GM12878 (cell line): Measurements from ENCODE around the gene PLEKHA7. TPM values are rescaled to one million over a fixed set of nuclear protein-coding genes. Genes with fewer than 3 reads are reported as not detected.

Experiments used
- ATAC-seq: fragments of 200-7000 bp; cut with Tn5 transposase; 3 replicates; pipeline ENCODE4 v1.9.1; 2020; ENCODE audit warnings: mild to moderate bottlenecking, moderate library complexity
- BruUV-seq: library from RNA; stranded (reverse); fragments of 400-500 nt; replicated peaks from 2 replicates; lab custom pipeline; 2021; lab: Mats Ljungman, UMichigan
- CTCF ChIA-PET: fragments of 300-600 bp; sonication (Branson Sonifier 250); formaldehyde crosslinking; extraction: SDS; loops from one replicate; lab custom pipeline; 2021; ENCODE audit warnings: inconsistent platforms; lab: Yijun Ruan, JAX
- POLR2A ChIA-PET: fragments of 350-600 bp; formaldehyde crosslinking; extraction: SDS; loops from one replicate; lab custom pipeline; 2021; ENCODE audit warnings: inconsistent platforms; lab: Charles Lee
- RAD21 ChIA-PET: fragments of 300-600 bp; sonication (Branson Sonifier 250); formaldehyde crosslinking; loops from one replicate; lab custom pipeline; 2023; ENCODE audit warnings: antibody characterized with exemption; ENCODE audit not compliant: unreplicated experiment; lab: Charles Lee
- SMC1A ChIA-PET: fragments of 300-600 bp; sonication (Branson Sonifier 250); formaldehyde crosslinking; loops from one replicate; lab custom pipeline; 2023; ENCODE audit not compliant: unreplicated experiment, uncharacterized antibody; lab: Charles Lee
- DNase-seq: peaks from one replicate; pipeline ENCODE4 v3.0.0-alpha.2; 2011; ENCODE audit warnings: low read depth, low spot score
- FAIRE-seq: peaks from 3 replicates; lab custom pipeline; 2011; peaks lifted over from hg19 to GRCh38; lab: Jason Lieb, UNC
- H2AFZ ChIP-seq: 2 replicates; pipeline ENCODE4 v1.6.0; 2011; ENCODE audit warnings: low read depth, low read length, control low read depth; ENCODE audit not compliant: control insufficient read depth
- H3K27ac ChIP-seq: 2 replicates; pipeline ENCODE4 v1.5.1; 2011; ENCODE audit warnings: control low read depth; ENCODE audit not compliant: control insufficient read depth, insufficient read depth
- H3K27me3 ChIP-seq, 2 experiments: replicated peaks in 1 of 2; 2 replicates each; pipeline versions ENCODE4 v1.6.0 to v1.6.1; 2011; ENCODE audit warnings: low read length in 1 of 2; ENCODE audit not compliant: control insufficient read depth in 2 of 2, insufficient read depth in 2 of 2
- H3K36me3 ChIP-seq, 2 experiments: 2 replicates each; pipeline ENCODE4 v1.5.1; 2011; ENCODE audit warnings: low read length in 1 of 2; ENCODE audit not compliant: control insufficient read depth in 2 of 2, insufficient read depth in 2 of 2
- H3K4me1 ChIP-seq: 2 replicates; pipeline ENCODE4 v1.6.1; 2011; ENCODE audit warnings: mild to moderate bottlenecking, low read length, moderate library complexity, mixed read lengths; ENCODE audit not compliant: control insufficient read depth, insufficient read depth
- H3K4me2 ChIP-seq: 2 replicates; pipeline ENCODE4 v1.6.0; 2011; ENCODE audit warnings: control low read depth; ENCODE audit not compliant: control insufficient read depth, insufficient read depth
- H3K4me3 ChIP-seq: fragments of 200-600 bp; sonication (generic); 2 replicates; pipeline ENCODE4 v1.5.1; 2016
- H3K79me2 ChIP-seq: 2 replicates; pipeline ENCODE4 v1.6.0; 2011; ENCODE audit warnings: low read length; ENCODE audit not compliant: control insufficient read depth, insufficient read depth
- H3K9ac ChIP-seq: 2 replicates; pipeline ENCODE4 v1.8.0; 2011; ENCODE audit warnings: low read length, control low read depth, mixed read lengths; ENCODE audit not compliant: control insufficient read depth, insufficient read depth
- H3K9me3 ChIP-seq: replicated peaks from 3 replicates; pipeline ENCODE4 v1.5.1; 2011; ENCODE audit warnings: mild to moderate bottlenecking, low read length; ENCODE audit not compliant: control insufficient read depth, insufficient read depth
- H4K20me1 ChIP-seq: 2 replicates; pipeline ENCODE4 v1.6.0; 2011; ENCODE audit not compliant: control insufficient read depth, insufficient read depth
- ATF7 ChIP-seq: fragments of 450-650 bp; IDR thresholded peaks from 2 replicates; pipeline ENCODE4 v1.6.1; 2016; ENCODE audit warnings: low read depth, mild to moderate bottlenecking
- CHD2 ChIP-seq: IDR thresholded peaks from 2 replicates; pipeline ENCODE4 v1.6.1; 2011; ENCODE audit warnings: low read depth, low read length, improper control_type of control experiment, borderline replicate concordance
- IKZF2 ChIP-seq, 2 experiments: fragments of 450-650 bp; IDR thresholded peaks; 2 replicates each; pipeline ENCODE4 v1.6.1; 2017; ENCODE audit warnings: mild to moderate bottlenecking in 2 of 2, moderate library complexity in 2 of 2
- NBN ChIP-seq: fragments of 450-650 bp; IDR thresholded peaks from 2 replicates; pipeline ENCODE4 v1.6.1; 2016
- POU2F2 ChIP-seq: IDR thresholded peaks from 3 replicates; pipeline ENCODE4 v1.6.1; 2011; ENCODE audit warnings: low read depth, mild to moderate bottlenecking, low read length, borderline replicate concordance
- SIN3A ChIP-seq: IDR thresholded peaks from 2 replicates; pipeline ENCODE4 v1.6.1; 2012; ENCODE audit warnings: low read depth, low read length, improper control_type of control experiment
- STAT3 ChIP-seq: IDR thresholded peaks from 2 replicates; pipeline ENCODE4 v1.6.1; 2011; ENCODE audit warnings: low read depth, low read length, improper control_type of control experiment
- TCF7 ChIP-seq: IDR thresholded peaks from 2 replicates; pipeline ENCODE4 v1.6.1; 2014; ENCODE audit warnings: antibody characterized with exemption, borderline replicate concordance
- YY1 ChIP-seq: IDR thresholded peaks from 2 replicates; pipeline ENCODE4 v1.6.1; 2011; ENCODE audit warnings: low read depth, mild to moderate bottlenecking, low read length
- ZNF622 ChIP-seq: fragments of 450-650 bp; IDR thresholded peaks from 2 replicates; pipeline ENCODE4 v1.6.1; 2017; ENCODE audit warnings: mild to moderate bottlenecking, inconsistent platforms
- ZZZ3 ChIP-seq: IDR thresholded peaks from 2 replicates; pipeline ENCODE4 v1.6.1; 2011; ENCODE audit warnings: low read depth; ENCODE audit not compliant: control insufficient read depth, insufficient read length
- WGBS: methylation state at CpG from one replicate; pipeline ENCODE4 v1.1.6; 2016; ENCODE audit warnings: low lambda C conversion rate; ENCODE audit not compliant: insufficient replicate concordance, insufficient coverage; ENCODE audit errors: missing lambda C conversion rate; 5-methylcytosine and 5-hydroxymethylcytosine counted together
- in situ Hi-C: fragments of 300-500 bp; cut with MboI; formaldehyde crosslinking; loops from 9 replicates; pipeline ENCODE4 v1.14.3; 2018; ENCODE audit warnings: mixed read lengths
- intact Hi-C: fragments of 100-400 bp; cut with micrococcal nuclease; formaldehyde crosslinking; loops from one replicate; pipeline ENCODE4 v1.14.2; 2022; ENCODE audit not compliant: unreplicated experiment
- polyA plus RNA-seq, 11 experiments: library from polyadenylated mRNA; depleted of rRNA in 4 of 11; unstranded in 6 of 11; stranded (reverse) in 5 of 11; fragments of >200 nt; fragmentation: Nextera tagmentation in 4 of 11; fragmentation: Illumina TruSeq in 1 of 11; extraction: Ambion mirVana in 4 of 11; extraction: Trizol in 1 of 11; gene quantifications; 1 replicate in 1 of 11; 2 replicates in 10 of 11; pipeline versions ENCODE4 v1.2.1 to v1.2.3, GENCODE V29; 2011 to 2016; ENCODE audit warnings: inconsistent platforms in 2 of 11, missing spikeins in 2 of 11, low read depth in 1 of 11
- total RNA-seq, 4 experiments: library from RNA; depleted of rRNA in 3 of 4; stranded (reverse); fragments of >200 nt in 3 of 4; fragmentation: Illumina TruSeq in 1 of 4; extraction: Trizol in 1 of 4; gene quantifications; 2 replicates each; pipeline versions ENCODE4 v1.2.1 to v1.2.3, GENCODE V29; 2013 to 2021
- TF ChIP-seq, protein P1 (sequence below): fragments of 450-650 bp; IDR thresholded peaks from 2 replicates; pipeline ENCODE4 v1.6.1; 2017; ENCODE audit warnings: low read depth, mild to moderate bottlenecking, moderate library complexity
- TF ChIP-seq, protein P2 (sequence below): IDR thresholded peaks from 2 replicates; pipeline ENCODE4 v1.6.1; 2011; ENCODE audit warnings: low read depth, mild to moderate bottlenecking, low read length, moderate library complexity, borderline replicate concordance; ENCODE audit errors: extremely low read depth
- TF ChIP-seq, protein P3 (sequence below): fragments of 450-650 bp; IDR thresholded peaks from 2 replicates; pipeline ENCODE4 v1.6.1; 2017; ENCODE audit warnings: antibody characterized with exemption, mild to moderate bottlenecking, moderate library complexity
- TF ChIP-seq, protein P4 (sequence below): fragments of 450-650 bp; IDR thresholded peaks from 2 replicates; pipeline ENCODE4 v1.6.1; 2018; ENCODE audit warnings: borderline replicate concordance, mild to moderate bottlenecking; ENCODE audit not compliant: partially characterized antibody

Gene PLEKHA7
- total and polyA plus RNA-seq, 10 of the 15 experiments (the other 5 are each of a cell fraction or from before 2014, with no cell fraction given), result 0.45 to 5.3 (median 2.1) TPM

DNA sequence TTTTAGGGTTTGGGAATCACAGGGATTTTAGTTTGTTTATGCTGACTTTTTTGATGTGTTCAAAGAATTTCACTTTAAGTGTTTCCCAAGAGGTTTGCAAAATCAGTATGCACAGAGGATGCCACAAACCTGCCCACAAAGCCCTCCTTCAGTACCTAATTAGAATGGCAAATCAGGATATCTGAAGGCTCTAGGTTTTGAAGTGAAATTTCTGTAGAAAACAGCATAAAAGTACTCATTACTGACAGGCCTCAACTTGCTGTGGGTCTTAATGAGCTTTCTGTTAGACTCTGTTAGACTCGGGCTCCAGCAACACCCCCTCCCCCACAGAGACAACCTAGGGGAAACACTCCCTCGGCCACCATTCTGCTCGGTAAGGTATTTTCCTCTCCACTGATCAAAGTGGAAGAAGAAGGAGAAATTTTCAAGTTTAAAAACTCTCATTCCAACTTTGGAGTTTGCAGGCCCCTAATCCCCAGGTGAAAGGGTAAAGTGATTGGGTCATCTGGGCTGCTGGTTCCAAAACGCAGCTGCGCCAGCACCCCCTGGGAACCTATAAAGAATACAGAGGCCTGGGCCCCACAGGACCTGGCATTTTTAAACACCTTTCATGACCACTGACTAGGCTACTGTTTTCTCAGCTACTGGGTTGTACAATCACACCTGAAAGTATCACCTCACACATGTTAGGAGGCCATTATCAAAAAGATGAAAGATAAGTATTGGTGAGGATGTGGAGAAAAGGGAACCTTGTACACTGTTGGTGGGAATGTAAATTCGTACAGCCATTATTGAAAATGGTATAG lies 67.5 kb downstream of the PLEKHA7 start:
- H4K20me1 ChIP-seq, result no peaks in the 10 kb centered on the region
- ChIA-PET SMC1A (interaction anchor here (0.8 to 5.1 kb wide), 18 partner anchors 9 to 261 kb away, joined by 3 to 41 read pairs (median 4); partner anchors contain the start of gene PIK3C2A), POLR2A (interaction anchor here (0.6 kb wide), 1 partner anchor 431 kb away, joined by 3 read pairs; no protein-coding TSS in a partner anchor), CTCF (interaction anchor here (0.6 to 5.4 kb wide), 15 partner anchors 9 to 207 kb away, joined by 3 to 82 read pairs (median 4); no protein-coding TSS in a partner anchor), RAD21 (interaction anchor here (0.6 to 8.6 kb wide), 18 partner anchors 10 to 409 kb away, joined by 3 to 89 read pairs (median 4); partner anchors contain the start of gene RPS13)
- intact Hi-C loops (loop anchor here (1.0 to 10.0 kb wide), 6 partner anchors 40 to 556 kb away; partner anchors contain the start of genes PIK3C2A and RPS13), in situ Hi-C loops (loop anchor here (5.0 kb wide), 1 partner anchor 116 kb away; no protein-coding TSS in a partner anchor)
- H3K4me1 ChIP-seq, result peaks cover 12% of the 10 kb centered on the region
- no TSS peak for BruUV-seq
- H3K36me3 ChIP-seq, result no peaks in the 10 kb centered on the region
- no peaks in the 10 kb centered on the region for H3K27me3 ChIP-seq
- peak overlapping the region; percentile 77 for H3K4me2 ChIP-seq
- ATAC-seq, result peak; percentile 84
- FAIRE-seq, result peak; percentile 77
- H3K4me3 ChIP-seq, result peak overlapping the region; percentile 39; the same call in 1 of the 2 replicates
- peak; percentile 72 for DNase-seq
- H3K9ac ChIP-seq, result peak overlapping the region; percentile 46; the same call in 1 of the 2 replicates
- WGBS, result 7% methylated on average over 6 of the region's 6 CpGs
- no peaks in the 10 kb centered on the region for H3K9me3 ChIP-seq
- H2AFZ ChIP-seq, result peak overlapping the region; percentile 91
- no peaks in the 10 kb centered on the region for H3K79me2 ChIP-seq
- peak overlapping the region; percentile 64 for H3K27ac ChIP-seq
- TF ChIP-seq NBN (no peak; the same call in 1 of the 2 replicates), IKZF2 (IDR thresholded peaks at IDR 0.05) (peak; percentile 29 to 52; a peak in 2 of 4 replicates), ATF7 (peak; percentile 73; the same call in 1 of the 2 replicates), TCF7 (peak; percentile 91), CHD2 (0 out of 2 replicates have a peak, but pooled peaks have one; percentile 19), SIN3A (no peak), POU2F2 (peak; percentile 92; the same call in 2 of the 3 replicates), ZNF622 (no peak), ZZZ3 (no peak), STAT3 (no peak), YY1 (peak; percentile 44; the same call in 1 of the 2 replicates)
- TF ChIP-seq, protein P1, sequence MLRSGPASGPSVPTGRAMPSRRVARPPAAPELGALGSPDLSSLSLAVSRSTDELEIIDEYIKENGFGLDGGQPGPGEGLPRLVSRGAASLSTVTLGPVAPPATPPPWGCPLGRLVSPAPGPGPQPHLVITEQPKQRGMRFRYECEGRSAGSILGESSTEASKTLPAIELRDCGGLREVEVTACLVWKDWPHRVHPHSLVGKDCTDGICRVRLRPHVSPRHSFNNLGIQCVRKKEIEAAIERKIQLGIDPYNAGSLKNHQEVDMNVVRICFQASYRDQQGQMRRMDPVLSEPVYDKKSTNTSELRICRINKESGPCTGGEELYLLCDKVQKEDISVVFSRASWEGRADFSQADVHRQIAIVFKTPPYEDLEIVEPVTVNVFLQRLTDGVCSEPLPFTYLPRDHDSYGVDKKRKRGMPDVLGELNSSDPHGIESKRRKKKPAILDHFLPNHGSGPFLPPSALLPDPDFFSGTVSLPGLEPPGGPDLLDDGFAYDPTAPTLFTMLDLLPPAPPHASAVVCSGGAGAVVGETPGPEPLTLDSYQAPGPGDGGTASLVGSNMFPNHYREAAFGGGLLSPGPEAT, result peak; percentile 74; the same call in 1 of the 2 replicates
- TF ChIP-seq, protein P2, sequence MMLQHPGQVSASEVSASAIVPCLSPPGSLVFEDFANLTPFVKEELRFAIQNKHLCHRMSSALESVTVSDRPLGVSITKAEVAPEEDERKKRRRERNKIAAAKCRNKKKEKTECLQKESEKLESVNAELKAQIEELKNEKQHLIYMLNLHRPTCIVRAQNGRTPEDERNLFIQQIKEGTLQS, result no peak
- TF ChIP-seq, protein P3, sequence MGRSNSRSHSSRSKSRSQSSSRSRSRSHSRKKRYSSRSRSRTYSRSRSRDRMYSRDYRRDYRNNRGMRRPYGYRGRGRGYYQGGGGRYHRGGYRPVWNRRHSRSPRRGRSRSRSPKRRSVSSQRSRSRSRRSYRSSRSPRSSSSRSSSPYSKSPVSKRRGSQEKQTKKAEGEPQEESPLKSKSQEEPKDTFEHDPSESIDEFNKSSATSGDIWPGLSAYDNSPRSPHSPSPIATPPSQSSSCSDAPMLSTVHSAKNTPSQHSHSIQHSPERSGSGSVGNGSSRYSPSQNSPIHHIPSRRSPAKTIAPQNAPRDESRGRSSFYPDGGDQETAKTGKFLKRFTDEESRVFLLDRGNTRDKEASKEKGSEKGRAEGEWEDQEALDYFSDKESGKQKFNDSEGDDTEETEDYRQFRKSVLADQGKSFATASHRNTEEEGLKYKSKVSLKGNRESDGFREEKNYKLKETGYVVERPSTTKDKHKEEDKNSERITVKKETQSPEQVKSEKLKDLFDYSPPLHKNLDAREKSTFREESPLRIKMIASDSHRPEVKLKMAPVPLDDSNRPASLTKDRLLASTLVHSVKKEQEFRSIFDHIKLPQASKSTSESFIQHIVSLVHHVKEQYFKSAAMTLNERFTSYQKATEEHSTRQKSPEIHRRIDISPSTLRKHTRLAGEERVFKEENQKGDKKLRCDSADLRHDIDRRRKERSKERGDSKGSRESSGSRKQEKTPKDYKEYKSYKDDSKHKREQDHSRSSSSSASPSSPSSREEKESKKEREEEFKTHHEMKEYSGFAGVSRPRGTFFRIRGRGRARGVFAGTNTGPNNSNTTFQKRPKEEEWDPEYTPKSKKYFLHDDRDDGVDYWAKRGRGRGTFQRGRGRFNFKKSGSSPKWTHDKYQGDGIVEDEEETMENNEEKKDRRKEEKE, result no peak
- TF ChIP-seq, protein P4, sequence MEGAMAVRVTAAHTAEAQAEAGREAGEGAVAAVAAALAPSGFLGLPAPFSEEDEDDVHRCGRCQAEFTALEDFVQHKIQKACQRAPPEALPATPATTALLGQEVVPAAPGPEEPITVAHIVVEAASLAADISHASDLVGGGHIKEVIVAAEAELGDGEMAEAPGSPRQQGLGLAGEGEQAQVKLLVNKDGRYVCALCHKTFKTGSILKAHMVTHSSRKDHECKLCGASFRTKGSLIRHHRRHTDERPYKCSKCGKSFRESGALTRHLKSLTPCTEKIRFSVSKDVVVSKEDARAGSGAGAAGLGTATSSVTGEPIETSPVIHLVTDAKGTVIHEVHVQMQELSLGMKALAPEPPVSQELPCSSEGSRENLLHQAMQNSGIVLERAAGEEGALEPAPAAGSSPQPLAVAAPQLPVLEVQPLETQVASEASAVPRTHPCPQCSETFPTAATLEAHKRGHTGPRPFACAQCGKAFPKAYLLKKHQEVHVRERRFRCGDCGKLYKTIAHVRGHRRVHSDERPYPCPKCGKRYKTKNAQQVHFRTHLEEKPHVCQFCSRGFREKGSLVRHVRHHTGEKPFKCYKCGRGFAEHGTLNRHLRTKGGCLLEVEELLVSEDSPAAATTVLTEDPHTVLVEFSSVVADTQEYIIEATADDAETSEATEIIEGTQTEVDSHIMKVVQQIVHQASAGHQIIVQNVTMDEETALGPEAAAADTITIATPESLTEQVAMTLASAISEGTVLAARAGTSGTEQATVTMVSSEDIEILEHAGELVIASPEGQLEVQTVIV, result no peak
